B cell (primary cell): ENCODE measurements around the gene DHRS1. TPM values are rescaled to one million over a fixed set of nuclear protein-coding genes. Genes with fewer than 3 reads are reported as not detected.

Experiments used
- ATAC-seq: fragments of 200-7000 bp; cut with Tn5 transposase; one replicate; pipeline ENCODE4 v1.10.0; 2021; ENCODE audit warnings: low read depth, mild to moderate bottlenecking, moderate number of reproducible peaks, moderate library complexity
- CTCF ChIA-PET: fragments of 350-600 bp; sonication (Branson Sonifier 250); formaldehyde crosslinking; loops from one replicate; lab custom pipeline; 2021; ENCODE audit warnings: antibody characterized with exemption, inconsistent platforms; lab: Charles Lee
- POLR2A ChIA-PET: fragments of 350-600 bp; sonication (Branson Sonifier 250); formaldehyde crosslinking; loops from one replicate; lab custom pipeline; 2021; ENCODE audit warnings: antibody characterized with exemption; lab: Charles Lee
- DNase-seq: peaks from one replicate; pipeline ENCODE4 v3.0.0; 2013
- H2AFZ ChIP-seq: 2 replicates; pipeline ENCODE4 v1.6.1; 2012; ENCODE audit warnings: mild to moderate bottlenecking, low read depth, low read length; ENCODE audit not compliant: insufficient read depth, poor library complexity, severe bottlenecking
- H3K27ac ChIP-seq, 2 donors: 1 replicate in 1 of 2; 2 replicates in 1 of 2; pipeline ENCODE4 v1.5.1; 2012 to 2013; ENCODE audit warnings: low read length in 2 of 2, mild to moderate bottlenecking in 2 of 2, moderate library complexity in 1 of 2
- H3K27me3 ChIP-seq, 4 experiments: fragments of 200-600 bp in 1 of 4; sonication (generic) in 1 of 4; replicated peaks in 1 of 4; 1 replicate in 2 of 4; 2 replicates in 2 of 4; pipeline versions ENCODE4 v1.6.1 to v1.7.0; 2013 to 2016; ENCODE audit warnings: low read length in 3 of 4, mild to moderate bottlenecking in 2 of 4, mixed read lengths in 1 of 4, moderate library complexity in 1 of 4; ENCODE audit not compliant: insufficient read depth in 4 of 4, control insufficient read depth in 3 of 4; ENCODE audit errors: control extremely low read depth in 1 of 4
- H3K36me3 ChIP-seq, 2 experiments: replicated peaks in 1 of 2; 1 replicate in 1 of 2; 2 replicates in 1 of 2; pipeline versions ENCODE4 v1.6.1 to v1.7.1; 2013; ENCODE audit warnings: low read length in 1 of 2; ENCODE audit not compliant: insufficient read depth in 2 of 2, control insufficient read depth in 1 of 2; ENCODE audit errors: control extremely low read depth in 1 of 2, extremely low read depth in 1 of 2
- H3K4me1 ChIP-seq, 2 donors: fragments of 200-600 bp in 1 of 2; sonication (generic) in 1 of 2; 1 replicate in 1 of 2; 2 replicates in 1 of 2; pipeline versions ENCODE4 v1.5.1 to v1.6.1; 2013 to 2017; ENCODE audit warnings: low read length in 2 of 2; ENCODE audit not compliant: control insufficient read depth in 2 of 2, insufficient read depth in 2 of 2
- H3K4me2 ChIP-seq: replicated peaks from 2 replicates; pipeline ENCODE3; 2012; ENCODE audit warnings: mild to moderate bottlenecking, low read depth, low read length; ENCODE audit not compliant: poor library complexity, severe bottlenecking
- H3K4me3 ChIP-seq, 5 experiments: fragments of 200-600 bp in 1 of 5; sonication (generic) in 1 of 5; 1 replicate in 3 of 5; 2 replicates in 2 of 5; pipeline versions ENCODE4 v1.5.1 to v1.7.0; 2011 to 2016; ENCODE audit warnings: low read length in 4 of 5, mild to moderate bottlenecking in 4 of 5, low read depth in 2 of 5, control low read depth in 1 of 5, moderate library complexity in 1 of 5; ENCODE audit not compliant: insufficient read depth in 1 of 5; ENCODE audit errors: control extremely low read depth in 1 of 5, extremely low read depth in 1 of 5
- H3K79me2 ChIP-seq: fragments of 200-600 bp; sonication (generic); one replicate; pipeline ENCODE4 v1.6.0; 2016; ENCODE audit warnings: low read length; ENCODE audit not compliant: control insufficient read depth, insufficient read depth
- H3K9ac ChIP-seq: fragments of 200-600 bp; sonication (generic); 2 replicates; pipeline ENCODE4 v1.6.1; 2017; ENCODE audit warnings: mild to moderate bottlenecking, low read length, moderate library complexity
- H3K9me3 ChIP-seq, 3 donors: one replicate each; pipeline versions ENCODE4 v1.6.1 to v1.7.1; 2013; ENCODE audit warnings: low read length in 2 of 3; ENCODE audit not compliant: control insufficient read depth in 2 of 3, insufficient read depth in 1 of 3; ENCODE audit errors: control extremely low read depth in 1 of 3
- H4K20me1 ChIP-seq: 2 replicates; pipeline ENCODE4 v1.6.0; 2012; ENCODE audit warnings: mild to moderate bottlenecking, low read length; ENCODE audit not compliant: insufficient read depth, control insufficient read depth, poor library complexity, severe bottlenecking
- H3K27ac Mint-ChIP-seq: one replicate; pipeline ENCODE4 v1.8.0; 2021; ENCODE audit warnings: mixed read lengths
- H3K27me3 Mint-ChIP-seq: one replicate; pipeline ENCODE4 v1.8.0; 2021; ENCODE audit warnings: mixed read lengths
- H3K4me1 Mint-ChIP-seq: one replicate; pipeline ENCODE4 v1.8.0; 2021; ENCODE audit warnings: mixed read lengths
- H3K4me3 Mint-ChIP-seq: one replicate; pipeline ENCODE4 v1.8.0; 2021; ENCODE audit warnings: mixed read lengths
- H3K9me3 Mint-ChIP-seq: one replicate; pipeline ENCODE4 v1.8.0; 2022; ENCODE audit warnings: mixed read lengths; ENCODE audit not compliant: insufficient read depth
- EZH2 ChIP-seq: IDR thresholded peaks from 2 replicates; pipeline ENCODE4 v1.6.1; 2012; ENCODE audit warnings: borderline replicate concordance, low read depth, mild to moderate bottlenecking, moderate library complexity, low read length; ENCODE audit not compliant: insufficient read depth, poor library complexity, severe bottlenecking
- WGBS: methylation state at CpG from one replicate; pipeline ENCODE4 v1.1.5; 2013; ENCODE audit warnings: missing lambda C conversion rate; ENCODE audit not compliant: insufficient coverage; 5-methylcytosine and 5-hydroxymethylcytosine counted together
- intact Hi-C: fragments of 100-400 bp; cut with micrococcal nuclease; formaldehyde crosslinking; loops from one replicate; pipeline ENCODE4 v1.10.0; 2022
- polyA plus RNA-seq: library from polyadenylated mRNA; depleted of rRNA; stranded (reverse); fragments of >200 nt; gene quantifications from 2 replicates; pipeline ENCODE4 v1.2.3, GENCODE V29; 2012
- total RNA-seq, 2 donors: library from RNA; stranded (reverse); fragments of 120-200 nt in 1 of 2; gene quantifications; 1 replicate in 1 of 2; 2 replicates in 1 of 2; pipeline versions ENCODE4 v1.2.3 to v1.2.4, GENCODE V29; 2013 to 2022
- TF ChIP-seq, protein P1 (sequence below): fragments of 200-600 bp; IDR thresholded peaks from one replicate; pipeline ENCODE4 v1.8.0; 2022; ENCODE audit warnings: antibody characterized with exemption, mild to moderate bottlenecking

Gene DHRS1
- total and polyA plus RNA-seq, 2 donors (not counting 1 experiment from before 2014, with no cell fraction given): 42.7 to 76.9 TPM

DNA sequence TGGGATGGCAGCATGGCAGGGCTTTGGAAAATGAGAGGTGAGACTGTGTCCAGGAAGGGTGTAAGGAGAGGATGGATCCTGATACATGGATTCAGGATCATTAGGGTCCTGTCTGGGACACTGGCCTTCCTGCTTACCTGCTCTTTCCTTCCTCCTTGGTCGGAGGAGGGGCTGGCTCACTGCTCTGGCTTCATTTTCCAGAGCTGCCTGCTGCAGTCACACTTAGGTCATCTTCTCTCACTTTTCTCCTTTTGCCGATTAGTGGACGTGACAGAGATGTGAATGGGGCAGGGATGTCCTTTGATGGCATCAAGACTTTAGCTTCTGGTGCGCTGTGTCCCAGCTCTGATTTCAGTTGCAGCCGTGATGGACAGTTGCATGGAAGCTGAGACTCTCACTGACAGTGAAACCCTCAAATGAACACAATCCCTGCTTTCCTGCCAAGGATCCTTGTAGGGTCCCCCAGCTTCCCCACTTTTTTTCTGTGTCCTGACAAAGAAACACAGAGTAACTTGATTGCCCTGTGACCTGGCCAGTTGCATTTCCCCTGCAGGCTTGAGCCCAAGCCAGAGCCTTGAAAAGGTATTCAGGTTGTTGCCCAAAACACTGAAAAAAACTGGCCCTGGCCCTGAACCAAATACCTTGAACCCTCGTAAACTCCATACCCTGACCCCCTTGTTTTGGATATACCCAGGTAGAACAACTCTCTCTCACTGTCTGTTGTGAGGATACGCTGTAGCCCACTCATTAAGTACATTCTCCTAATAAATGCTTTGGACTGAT, 9.0 kb upstream of the DHRS1 start:
- H3K9me3 Mint-ChIP-seq: no peaks in the 10 kb centered on the region
- WGBS: 100% methylated on average over 4 of the region's 7 CpGs
- H3K27ac Mint-ChIP-seq: peak overlapping the region; percentile 51

More for the DNA sequence above, 9.0 kb upstream of the DHRS1 start:
- H3K4me1 ChIP-seq: peaks cover 30 to 44% of the 10 kb centered on the region in 2 donors
- peaks cover 32% of the 10 kb centered on the region for H4K20me1 ChIP-seq
- H3K79me2 ChIP-seq: peaks cover 18% of the 10 kb centered on the region
- CTCF ChIA-PET: interaction anchor here (0.7 to 9.4 kb wide), 48 partner anchors 10 to 294 kb away, joined by 3 to 116 read pairs (median 6); partner anchors contain the start of genes CBLN3, CHMP4A, DCAF11 and DHRS1
- H3K27me3 ChIP-seq: no peaks in the 10 kb centered on the region
- no peak overlapping the region for H3K9ac ChIP-seq
- DNase-seq (no peak), ATAC-seq (no peak)
- peaks cover 3 to 50% of the 10 kb centered on the region in 2 experiments for H3K36me3 ChIP-seq
- peaks cover 46% of the 10 kb centered on the region for H3K4me1 Mint-ChIP-seq
- H3K27me3 Mint-ChIP-seq: no peaks in the 10 kb centered on the region
- H3K4me2 ChIP-seq: no peak overlapping the region
- H3K27ac ChIP-seq: no peak overlapping the region
- POLR2A ChIA-PET: interaction anchor here (0.8 to 1.6 kb wide), 3 partner anchors 9 to 66 kb away, joined by 4 to 12 read pairs (median 6); partner anchors contain the start of genes DHRS1, NOP9 and TINF2
- no peak overlapping the region for H2AFZ ChIP-seq
- TF ChIP-seq, protein P1, sequence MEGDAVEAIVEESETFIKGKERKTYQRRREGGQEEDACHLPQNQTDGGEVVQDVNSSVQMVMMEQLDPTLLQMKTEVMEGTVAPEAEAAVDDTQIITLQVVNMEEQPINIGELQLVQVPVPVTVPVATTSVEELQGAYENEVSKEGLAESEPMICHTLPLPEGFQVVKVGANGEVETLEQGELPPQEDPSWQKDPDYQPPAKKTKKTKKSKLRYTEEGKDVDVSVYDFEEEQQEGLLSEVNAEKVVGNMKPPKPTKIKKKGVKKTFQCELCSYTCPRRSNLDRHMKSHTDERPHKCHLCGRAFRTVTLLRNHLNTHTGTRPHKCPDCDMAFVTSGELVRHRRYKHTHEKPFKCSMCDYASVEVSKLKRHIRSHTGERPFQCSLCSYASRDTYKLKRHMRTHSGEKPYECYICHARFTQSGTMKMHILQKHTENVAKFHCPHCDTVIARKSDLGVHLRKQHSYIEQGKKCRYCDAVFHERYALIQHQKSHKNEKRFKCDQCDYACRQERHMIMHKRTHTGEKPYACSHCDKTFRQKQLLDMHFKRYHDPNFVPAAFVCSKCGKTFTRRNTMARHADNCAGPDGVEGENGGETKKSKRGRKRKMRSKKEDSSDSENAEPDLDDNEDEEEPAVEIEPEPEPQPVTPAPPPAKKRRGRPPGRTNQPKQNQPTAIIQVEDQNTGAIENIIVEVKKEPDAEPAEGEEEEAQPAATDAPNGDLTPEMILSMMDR: peak; percentile 49
- TF ChIP-seq EZH2: no peak
- no peaks in the 10 kb centered on the region for H3K9me3 ChIP-seq
- intact Hi-C loops: loop anchor here (1.0 kb wide), 3 partner anchors 9 to 92 kb away; partner anchors contain the start of genes DHRS1, MDP1, NOP9 and RABGGTA
- no peak overlapping the region for H3K4me3 Mint-ChIP-seq
- H3K4me3 ChIP-seq: no peak overlapping the region
